GM23338 (cell line): ENCODE measurements around the gene UQCR11. TPM values are rescaled to one million over a fixed set of nuclear protein-coding genes. Genes with fewer than 3 reads are reported as not detected.

Experiments
- ATAC-seq: fragments of 200-7000 bp; cut with Tn5 transposase; 3 replicates; pipeline ENCODE4 v1.9.1; 2020
- DNase-seq: peaks from one replicate; pipeline ENCODE4 v3.0.0-alpha.2; 2015; ENCODE audit warnings: low spot score
- H2AFZ ChIP-seq: fragments of 200-600 bp; sonication (generic); 2 replicates; pipeline ENCODE4 v1.8.0; 2016; ENCODE audit warnings: antibody characterized with exemption, mild to moderate bottlenecking, moderate library complexity
- H3F3A ChIP-seq: fragments of 200-600 bp; sonication (generic); replicated peaks from 2 replicates; pipeline ENCODE4 v1.8.0; 2017; ENCODE audit warnings: antibody characterized with exemption, mixed run types, low read depth
- H3K27ac ChIP-seq: fragments of 200-600 bp; sonication (generic); 2 replicates; pipeline ENCODE4 v1.6.1; 2016; ENCODE audit warnings: low read depth
- H3K27me3 ChIP-seq: fragments of 200-600 bp; sonication (generic); 2 replicates; pipeline ENCODE4 v1.8.0; 2016; ENCODE audit warnings: mild to moderate bottlenecking, mixed run types, moderate library complexity; ENCODE audit not compliant: insufficient read depth
- H3K36me3 ChIP-seq: fragments of 200-600 bp; sonication (generic); 2 replicates; pipeline ENCODE4 v1.8.0; 2016; ENCODE audit warnings: mild to moderate bottlenecking; ENCODE audit not compliant: insufficient read depth
- H3K4me1 ChIP-seq: fragments of 200-600 bp; sonication (generic); 2 replicates; pipeline ENCODE4 v1.8.0; 2016; ENCODE audit warnings: mild to moderate bottlenecking, moderate library complexity; ENCODE audit not compliant: insufficient read depth
- H3K4me2 ChIP-seq: fragments of 200-600 bp; sonication (generic); 2 replicates; pipeline ENCODE4 v1.7.1; 2017; ENCODE audit warnings: mixed run types
- H3K4me3 ChIP-seq: fragments of 200-600 bp; sonication (generic); 2 replicates; pipeline ENCODE4 v1.6.1; 2016; ENCODE audit warnings: mixed run types
- H3K79me2 ChIP-seq: fragments of 200-600 bp; sonication (generic); replicated peaks from 2 replicates; pipeline ENCODE4 v1.8.0; 2017; ENCODE audit warnings: mild to moderate bottlenecking; ENCODE audit not compliant: insufficient read depth
- H3K9me2 ChIP-seq: fragments of 200-600 bp; sonication (generic); 2 replicates; pipeline ENCODE4 v1.8.0; 2017; ENCODE audit not compliant: insufficient read depth
- H4K20me1 ChIP-seq: fragments of 200-600 bp; sonication (generic); replicated peaks from 2 replicates; pipeline ENCODE4 v1.8.0; 2017; ENCODE audit warnings: mild to moderate bottlenecking; ENCODE audit not compliant: insufficient read depth
- H3K27ac Mint-ChIP-seq: 2 replicates; pipeline ENCODE4 v1.8.0; 2020; ENCODE audit warnings: inconsistent platforms, mild to moderate bottlenecking, moderate library complexity, mixed read lengths
- H3K27me3 Mint-ChIP-seq: 3 replicates; pipeline ENCODE4 v1.8.0; 2022; ENCODE audit warnings: low read depth, mild to moderate bottlenecking, moderate library complexity, mixed read lengths, inconsistent platforms; ENCODE audit not compliant: insufficient read depth, poor library complexity
- H3K36me3 Mint-ChIP-seq: 3 replicates; pipeline ENCODE4 v1.8.0; 2021; ENCODE audit warnings: low read depth, mild to moderate bottlenecking, inconsistent platforms, moderate library complexity, mixed read lengths
- H3K4me1 Mint-ChIP-seq: 3 replicates; pipeline ENCODE4 v1.8.0; 2020; ENCODE audit warnings: mild to moderate bottlenecking, inconsistent platforms, mixed read lengths
- H3K4me3 Mint-ChIP-seq: 3 replicates; pipeline ENCODE4 v1.8.0; 2021; ENCODE audit warnings: moderate library complexity, mild to moderate bottlenecking, inconsistent platforms, mixed read lengths
- H3K9me3 Mint-ChIP-seq: 3 replicates; pipeline ENCODE4 v1.8.0; 2020; ENCODE audit warnings: moderate library complexity, mild to moderate bottlenecking, inconsistent platforms, mixed read lengths
- ETS1 ChIP-seq: IDR thresholded peaks from 2 replicates; pipeline ENCODE4 v1.6.1; 2016; ENCODE audit warnings: antibody characterized with exemption
- EZH2 ChIP-seq: fragments of 200-600 bp; sonication (generic); IDR thresholded peaks from one replicate; pipeline ENCODE4 v1.8.0; 2017; ENCODE audit warnings: antibody characterized with exemption, mild to moderate bottlenecking, low read depth; ENCODE audit not compliant: unreplicated experiment
- POLR2AphosphoS5 ChIP-seq: IDR thresholded peaks from 2 replicates; pipeline ENCODE4 v1.6.1; 2016; ENCODE audit warnings: antibody characterized with exemption, low read depth
- STAT1 ChIP-seq: IDR thresholded peaks from one replicate; pipeline ENCODE4 v1.6.1; 2016; ENCODE audit warnings: antibody characterized with exemption; ENCODE audit not compliant: unreplicated experiment
- ZNF331 ChIP-seq: fragments of 250-450 bp; sonication (Bioruptor Pico); IDR thresholded peaks from 2 replicates; pipeline ENCODE4 v1.5.0; 2020; ENCODE audit warnings: low read depth, mild to moderate bottlenecking, moderate library complexity
- ZNF462 ChIP-seq: fragments of 250-450 bp; sonication (Bioruptor Pico); IDR thresholded peaks from 2 replicates; pipeline ENCODE4 v1.5.0; 2020; ENCODE audit warnings: mild to moderate bottlenecking, moderate library complexity
- polyA plus RNA-seq: library from polyadenylated mRNA; unstranded; fragments of >200 nt; fragmentation: Nextera tagmentation; extraction: Ambion mirVana; gene quantifications from 2 replicates; pipeline ENCODE4 v1.2.1, GENCODE V29; 2016
- total RNA-seq: library from RNA; depleted of rRNA; stranded (reverse); fragments of >200 nt; shearing (Covaris generic); gene quantifications from 2 replicates; pipeline ENCODE4 v1.2.3, GENCODE V29; 2014

UQCR11 gene
- total and polyA plus RNA-seq, 2 experiments from 2014 or later, result 46.4 to 413 TPM

- no peak for TF ChIP-seq ETS1
- TF ChIP-seq ZNF331, result no peak
- TF ChIP-seq POLR2AphosphoS5, result no peak
Measured at GRCh38 chr19:1553415-1553814, 51.8 kb downstream of the UQCR11 start (continued).

- H3K27ac Mint-ChIP-seq, result no peak overlapping the region
Measured at GRCh38 chr19:1551068-1552040, 53.9 kb downstream of the UQCR11 start.

More at GRCh38 chr19:1551068-1552040, 53.9 kb downstream of the UQCR11 start:
- Mint-ChIP-seq H3K36me3 (peaks cover 4% of the 10 kb centered on the region; the same call in 1 of the 3 replicates), H3K27me3 (peaks cover 13% of the 10 kb centered on the region), H3K4me1 (no peaks in the 10 kb centered on the region), H3K9me3 (peaks cover 3% of the 10 kb centered on the region; the same call in 2 of the 3 replicates), H3K4me3 (no peak overlapping the region; the same call in 2 of the 3 replicates)
- H3K36me3 ChIP-seq, result no peaks in the 10 kb centered on the region
- H3K4me2 ChIP-seq, result no peak overlapping the region
- H3K4me1 ChIP-seq, result no peaks in the 10 kb centered on the region; the same call in 1 of the 2 replicates
- ATAC-seq (no peak), DNase-seq (no peak)
- H4K20me1 ChIP-seq, result no peaks in the 10 kb centered on the region; the same call in 1 of the 2 replicates
- TF ChIP-seq ZNF462 (CRISPR knock-in tag) (no peak), STAT1 (no peak), EZH2 (no peak), ZNF331 (no peak)
- no peak overlapping the region for H3K4me3 ChIP-seq
- H3K27ac ChIP-seq, result no peak overlapping the region
- no peaks in the 10 kb centered on the region for H3K27me3 ChIP-seq
- H3K9me2 ChIP-seq, result no peaks in the 10 kb centered on the region
- no peak overlapping the region for H2AFZ ChIP-seq
- no peaks in the 10 kb centered on the region for H3K79me2 ChIP-seq
- H3F3A ChIP-seq, result peaks cover 6% of the 10 kb centered on the region; the same call in 1 of the 2 replicates
